HepG2 (cell line): Measurements from ENCODE around the gene STOML3. TPM values are rescaled to one million over a fixed set of nuclear protein-coding genes. Genes with fewer than 3 reads are reported as not detected.

Experiments used
- ATAC-seq: fragments of 200-7000 bp; cut with Tn5 transposase; 3 replicates; pipeline ENCODE4 v1.9.1; 2020; ENCODE audit warnings: mild to moderate bottlenecking, moderate library complexity
- BruUV-seq: library from RNA; stranded (reverse); fragments of 400-500 nt; replicated peaks from 2 replicates; lab custom pipeline; 2021; lab: Mats Ljungman, UMichigan
- CTCF ChIA-PET: fragments of 300-600 bp; formaldehyde crosslinking; extraction: SDS; loops from one replicate; lab custom pipeline; 2021; ENCODE audit warnings: low total read pairs, inconsistent platforms, low intra/inter-chr PET ratio; lab: Yijun Ruan, JAX
- POLR2A ChIA-PET: fragments of 350-600 bp; sonication (Branson Sonifier 250); formaldehyde crosslinking; loops from one replicate; lab custom pipeline; 2020; ENCODE audit warnings: antibody characterized with exemption, inconsistent platforms; lab: Yijun Ruan, JAX
- DNase-seq: peaks from one replicate; pipeline ENCODE4 v3.0.0-alpha.2; 2015; ENCODE audit warnings: low spot score
- FAIRE-seq: peaks from 3 replicates; lab custom pipeline; 2011; peaks lifted over from hg19 to GRCh38; lab: Jason Lieb, UNC
- H2AFZ ChIP-seq: one replicate; pipeline ENCODE4 v1.6.1; 2011; ENCODE audit warnings: low read length, inconsistent platforms
- H3K27ac ChIP-seq: fragments of 300-600 bp; 3 replicates; pipeline ENCODE4 v1.8.0; 2011; ENCODE audit warnings: mixed run types, mild to moderate bottlenecking, mixed read lengths, low read length, inconsistent platforms; ENCODE audit not compliant: insufficient read depth; ENCODE audit errors: extremely low read length
- H3K27me3 ChIP-seq, 2 experiments: fragments of 200-600 bp in 1 of 2; 2 replicates in 1 of 2; 3 replicates in 1 of 2; pipeline versions ENCODE4 v1.6.0 to v1.8.0; 2011; ENCODE audit warnings: low read length in 2 of 2, mild to moderate bottlenecking in 2 of 2, moderate library complexity in 2 of 2, inconsistent platforms in 1 of 2; ENCODE audit not compliant: insufficient read depth in 2 of 2, control insufficient read depth in 1 of 2
- H3K36me3 ChIP-seq, 2 experiments: fragments of 200-600 bp in 1 of 2; replicated peaks in 1 of 2; 2 replicates in 1 of 2; 3 replicates in 1 of 2; pipeline versions ENCODE4 v1.5.1 to v1.8.0; 2011; ENCODE audit warnings: low read length in 2 of 2, inconsistent platforms in 1 of 2; ENCODE audit not compliant: insufficient read depth in 2 of 2, control insufficient read depth in 1 of 2
- H3K4me1 ChIP-seq: 2 replicates; pipeline ENCODE4 v1.5.1; 2012; ENCODE audit warnings: low read length, inconsistent platforms; ENCODE audit not compliant: insufficient read depth
- H3K4me2 ChIP-seq: 2 replicates; pipeline ENCODE4 v1.6.0; 2011; ENCODE audit warnings: low read depth, low read length, inconsistent platforms
- H3K4me3 ChIP-seq, 3 experiments: fragments of 200-600 bp in 1 of 3; sonication (generic), shearing (Covaris generic) in 1 of 3; replicated peaks in 1 of 3; 2 replicates each; pipeline ENCODE4 v1.5.1; 2011 to 2016; ENCODE audit warnings: low read length in 3 of 3, inconsistent platforms in 2 of 3, low read depth in 2 of 3, mild to moderate bottlenecking in 2 of 3, control low read depth in 1 of 3, mixed read lengths in 1 of 3; ENCODE audit not compliant: insufficient read depth in 1 of 3
- H3K79me2 ChIP-seq: one replicate; pipeline ENCODE4 v1.6.1; 2011; ENCODE audit warnings: low read length, inconsistent platforms; ENCODE audit not compliant: insufficient read depth
- H3K9ac ChIP-seq: 2 replicates; pipeline ENCODE4 v1.6.0; 2011; ENCODE audit warnings: mild to moderate bottlenecking, low read depth, low read length, inconsistent platforms; ENCODE audit not compliant: insufficient read depth
- H3K9me3 ChIP-seq: 2 replicates; pipeline ENCODE4 v1.5.1; 2012; ENCODE audit warnings: mild to moderate bottlenecking, low read length
- H4K20me1 ChIP-seq: 2 replicates; pipeline ENCODE4 v1.6.0; 2011; ENCODE audit warnings: inconsistent platforms, mild to moderate bottlenecking, low read length, moderate library complexity; ENCODE audit not compliant: insufficient read depth
- AGO1 ChIP-seq: fragments of 200-400 bp; formaldehyde crosslinking; IDR thresholded peaks from 2 replicates; pipeline ENCODE4 v1.6.1; 2017; ENCODE audit warnings: mild to moderate bottlenecking, low read depth, low read length, moderate library complexity; ENCODE audit not compliant: poor library complexity, severe bottlenecking
- ERF ChIP-seq: IDR thresholded peaks from 2 replicates; pipeline ENCODE4 v1.6.1; 2018; ENCODE audit warnings: missing biosample characterization, missing genetic modification reagents
- KDM3A ChIP-seq: IDR thresholded peaks from 2 replicates; pipeline ENCODE4 v1.6.1; 2018; ENCODE audit warnings: low read depth, missing compliant biosample characterization
- PHF5A ChIP-seq: IDR thresholded peaks from one replicate; pipeline ENCODE4 v1.6.1; 2018; ENCODE audit warnings: low read depth, missing genetic modification reagents; ENCODE audit not compliant: unreplicated experiment
- THAP9 ChIP-seq: sonication (generic); formaldehyde crosslinking; IDR thresholded peaks from 2 replicates; pipeline ENCODE4; 2020; ENCODE audit warnings: missing genetic modification reagents, mild to moderate bottlenecking, borderline replicate concordance
- TMF1 ChIP-seq: sonication (generic); formaldehyde crosslinking; IDR thresholded peaks from 2 replicates; pipeline ENCODE4 v1.8.1; 2022; ENCODE audit warnings: low read depth, missing genetic modification reagents
- ZBTB49 ChIP-seq: sonication (generic); formaldehyde crosslinking; IDR thresholded peaks from 2 replicates; pipeline ENCODE4 v1.4.0; 2020; ENCODE audit warnings: missing genetic modification reagents, borderline replicate concordance
- ZNF143 ChIP-seq: sonication (generic); formaldehyde crosslinking; IDR thresholded peaks from 2 replicates; pipeline ENCODE4 v1.4.0; 2020; ENCODE audit warnings: missing genetic modification reagents
- ZNF354B ChIP-seq: sonication (generic); formaldehyde crosslinking; IDR thresholded peaks from 2 replicates; pipeline ENCODE4 v1.8.0; 2022; ENCODE audit warnings: mild to moderate bottlenecking, missing genetic modification reagents
- ZNF550 ChIP-seq: sonication (generic); formaldehyde crosslinking; IDR thresholded peaks from 2 replicates; pipeline ENCODE4 v1.4.0; 2020; ENCODE audit warnings: mild to moderate bottlenecking, missing genetic modification reagents, borderline replicate concordance
- whole genome bisulfite sequencing: methylation state at CpG from one replicate; pipeline ENCODE4 v1.1.6; 2017; ENCODE audit warnings: low lambda C conversion rate; 5-methylcytosine and 5-hydroxymethylcytosine counted together
- in situ Hi-C: cut with HindIII; loops from 2 replicates; pipeline ENCODE4 v1.10.0; 2017; ENCODE audit warnings: low pct_unique_long_range_greater_than_20kb; ENCODE audit not compliant: extremely low pct_ligation_motif_present
- intact Hi-C: fragments of 100-400 bp; cut with micrococcal nuclease; formaldehyde crosslinking; loops from one replicate; pipeline ENCODE4 v1.10.0; 2022; ENCODE audit not compliant: unreplicated experiment
- polyA plus RNA-seq, 8 experiments: library from polyadenylated mRNA; depleted of rRNA in 3 of 8; stranded (reverse) in 7 of 8; unstranded in 1 of 8; fragments of >200 nt; fragmentation: Illumina TruSeq in 4 of 8; extraction: Trizol in 4 of 8; gene quantifications; 2 replicates each; pipeline versions ENCODE4 v1.2.1 to v1.2.3, GENCODE V29; 2011 to 2016; ENCODE audit warnings: low read depth in 4 of 8, missing spikeins in 1 of 8, mixed read lengths in 1 of 8; ENCODE audit not compliant: insufficient read depth in 1 of 8
- total RNA-seq, 5 experiments: library from RNA; depleted of rRNA; stranded (reverse); fragments of >200 nt; fragmentation: Illumina TruSeq; extraction: Trizol; gene quantifications; 2 replicates each; pipeline ENCODE4 v1.2.3, GENCODE V29; 2016; ENCODE audit warnings: low read depth in 1 of 5
- TF ChIP-seq, protein P1 (sequence below): sonication (generic); formaldehyde crosslinking; IDR thresholded peaks from 2 replicates; pipeline ENCODE4 v1.9.0; 2021; ENCODE audit warnings: missing genetic modification reagents, mild to moderate bottlenecking, borderline replicate concordance
- TF ChIP-seq, protein P2 (sequence below): sonication (generic); formaldehyde crosslinking; IDR thresholded peaks from 2 replicates; pipeline ENCODE4 v1.5.1; 2020; ENCODE audit warnings: mild to moderate bottlenecking, missing genetic modification reagents, moderate library complexity

Gene STOML3
- total and polyA plus RNA-seq, 2 of the 13 experiments (the other 11 are each of a cell fraction or from before 2014, with no cell fraction given) = not detected

DNA sequence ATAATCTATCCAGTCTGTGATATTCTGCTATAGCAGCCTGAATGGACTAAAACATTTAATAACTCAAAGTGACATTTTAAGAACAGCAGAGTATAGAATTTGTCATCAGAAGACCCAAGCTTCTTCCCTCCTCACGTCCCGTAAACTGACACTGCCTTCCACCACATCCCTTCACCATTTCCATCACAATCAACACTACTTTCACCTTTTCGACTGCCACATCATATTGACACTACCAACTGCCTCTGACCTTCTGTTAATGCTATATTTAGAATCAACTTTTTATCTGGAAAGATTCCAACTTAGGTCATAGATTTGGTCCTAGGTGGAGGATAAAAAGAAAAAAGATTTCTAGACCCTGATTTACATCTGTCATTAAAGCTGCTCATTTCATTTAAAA lies 39.6 kb downstream of the STOML3 start:
- in situ Hi-C loops = loop anchor here (25.0 kb wide), 1 partner anchor 661 kb away; the partner anchor contains the start of gene LHFPL6
- intact Hi-C loops = no loop called here
- TF ChIP-seq TMF1 (CRISPR knock-in tag) (no peak), ZNF143 (CRISPR knock-in tag) (no peak), AGO1 (no peak), ERF (CRISPR knock-in tag) (no peak), KDM3A (CRISPR knock-in tag) (no peak), THAP9 (CRISPR knock-in tag) (no peak), ZNF550 (CRISPR knock-in tag) (no peak), ZBTB49 (CRISPR knock-in tag) (no peak), ZNF354B (no peak), PHF5A (CRISPR knock-in tag) (no peak)
- TF ChIP-seq, protein P1, sequence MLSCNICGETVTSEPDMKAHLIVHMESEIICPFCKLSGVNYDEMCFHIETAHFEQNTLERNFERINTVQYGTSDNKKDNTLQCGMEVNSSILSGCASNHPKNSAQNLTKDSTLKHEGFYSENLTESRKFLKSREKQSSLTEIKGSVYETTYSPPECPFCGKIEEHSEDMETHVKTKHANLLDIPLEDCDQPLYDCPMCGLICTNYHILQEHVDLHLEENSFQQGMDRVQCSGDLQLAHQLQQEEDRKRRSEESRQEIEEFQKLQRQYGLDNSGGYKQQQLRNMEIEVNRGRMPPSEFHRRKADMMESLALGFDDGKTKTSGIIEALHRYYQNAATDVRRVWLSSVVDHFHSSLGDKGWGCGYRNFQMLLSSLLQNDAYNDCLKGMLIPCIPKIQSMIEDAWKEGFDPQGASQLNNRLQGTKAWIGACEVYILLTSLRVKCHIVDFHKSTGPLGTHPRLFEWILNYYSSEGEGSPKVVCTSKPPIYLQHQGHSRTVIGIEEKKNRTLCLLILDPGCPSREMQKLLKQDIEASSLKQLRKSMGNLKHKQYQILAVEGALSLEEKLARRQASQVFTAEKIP (CRISPR knock-in tag) = no peak
- TF ChIP-seq, protein P2, sequence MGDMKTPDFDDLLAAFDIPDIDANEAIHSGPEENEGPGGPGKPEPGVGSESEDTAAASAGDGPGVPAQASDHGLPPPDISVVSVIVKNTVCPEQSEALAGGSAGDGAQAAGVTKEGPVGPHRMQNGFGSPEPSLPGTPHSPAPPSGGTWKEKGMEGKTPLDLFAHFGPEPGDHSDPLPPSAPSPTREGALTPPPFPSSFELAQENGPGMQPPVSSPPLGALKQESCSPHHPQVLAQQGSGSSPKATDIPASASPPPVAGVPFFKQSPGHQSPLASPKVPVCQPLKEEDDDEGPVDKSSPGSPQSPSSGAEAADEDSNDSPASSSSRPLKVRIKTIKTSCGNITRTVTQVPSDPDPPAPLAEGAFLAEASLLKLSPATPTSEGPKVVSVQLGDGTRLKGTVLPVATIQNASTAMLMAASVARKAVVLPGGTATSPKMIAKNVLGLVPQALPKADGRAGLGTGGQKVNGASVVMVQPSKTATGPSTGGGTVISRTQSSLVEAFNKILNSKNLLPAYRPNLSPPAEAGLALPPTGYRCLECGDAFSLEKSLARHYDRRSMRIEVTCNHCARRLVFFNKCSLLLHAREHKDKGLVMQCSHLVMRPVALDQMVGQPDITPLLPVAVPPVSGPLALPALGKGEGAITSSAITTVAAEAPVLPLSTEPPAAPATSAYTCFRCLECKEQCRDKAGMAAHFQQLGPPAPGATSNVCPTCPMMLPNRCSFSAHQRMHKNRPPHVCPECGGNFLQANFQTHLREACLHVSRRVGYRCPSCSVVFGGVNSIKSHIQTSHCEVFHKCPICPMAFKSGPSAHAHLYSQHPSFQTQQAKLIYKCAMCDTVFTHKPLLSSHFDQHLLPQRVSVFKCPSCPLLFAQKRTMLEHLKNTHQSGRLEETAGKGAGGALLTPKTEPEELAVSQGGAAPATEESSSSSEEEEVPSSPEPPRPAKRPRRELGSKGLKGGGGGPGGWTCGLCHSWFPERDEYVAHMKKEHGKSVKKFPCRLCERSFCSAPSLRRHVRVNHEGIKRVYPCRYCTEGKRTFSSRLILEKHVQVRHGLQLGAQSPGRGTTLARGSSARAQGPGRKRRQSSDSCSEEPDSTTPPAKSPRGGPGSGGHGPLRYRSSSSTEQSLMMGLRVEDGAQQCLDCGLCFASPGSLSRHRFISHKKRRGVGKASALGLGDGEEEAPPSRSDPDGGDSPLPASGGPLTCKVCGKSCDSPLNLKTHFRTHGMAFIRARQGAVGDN (CRISPR knock-in tag) = no peak

More for the DNA sequence above, 39.6 kb downstream of the STOML3 start:
- DNase-seq = no peak
- no peak overlapping the region for H3K9ac ChIP-seq
- ChIA-PET CTCF (no interaction called here), POLR2A (no interaction called here)
- no peak overlapping the region for H3K4me2 ChIP-seq
- no peaks in the 10 kb centered on the region for H3K79me2 ChIP-seq
- H3K9me3 ChIP-seq = no peaks in the 10 kb centered on the region
- no peak for ATAC-seq
- H3K4me1 ChIP-seq = no peaks in the 10 kb centered on the region
- H3K36me3 ChIP-seq = no peaks in the 10 kb centered on the region
- no peak overlapping the region for H3K4me3 ChIP-seq
- H4K20me1 ChIP-seq = no peaks in the 10 kb centered on the region
- H3K27ac ChIP-seq = no peak overlapping the region
- BruUV-seq = no TSS peak
- no peak for FAIRE-seq
- no peak overlapping the region for H2AFZ ChIP-seq
- 0% methylated on average over 2 of the region's 3 CpGs for WGBS
- no peaks in the 10 kb centered on the region; a peak in 1 of 5 replicates for H3K27me3 ChIP-seq
